SK-N-SH treated with all-trans-retinoic acid at 6 μM for 48 hours (cell line): ENCODE results near the gene DGUOK.

Experiments used
- ARNTL ChIP-seq: fragments of 450-650 bp; formaldehyde crosslinking; IDR thresholded peaks from 2 replicates; pipeline ENCODE4 v1.5.0; 2020; ENCODE audit warnings: low read depth, mild to moderate bottlenecking, moderate library complexity, borderline replicate concordance
- ISL1 ChIP-seq: fragments of 250-450 bp; sonication (Bioruptor Pico); IDR thresholded peaks from 2 replicates; pipeline ENCODE4 v2.1.2; 2022; ENCODE audit warnings: mild to moderate bottlenecking, moderate library complexity
- PATZ1 ChIP-seq: fragments of 250-450 bp; sonication (Bioruptor Pico); IDR thresholded peaks from 2 replicates; pipeline ENCODE4 v1.8.0; 2020; ENCODE audit warnings: mild to moderate bottlenecking, moderate library complexity, borderline replicate concordance
- POU6F1 ChIP-seq: fragments of 250-450 bp; sonication (Bioruptor Pico); IDR thresholded peaks from 2 replicates; pipeline ENCODE4 v1.8.0; 2021; ENCODE audit warnings: low read depth, mild to moderate bottlenecking, moderate library complexity, borderline replicate concordance
- RARB ChIP-seq: fragments of 250-450 bp; sonication (Bioruptor Pico); IDR thresholded peaks from 2 replicates; pipeline ENCODE4 v1.8.0; 2021; ENCODE audit warnings: mild to moderate bottlenecking, moderate library complexity
- SNAI2 ChIP-seq: fragments of 250-450 bp; sonication (Bioruptor Pico); IDR thresholded peaks from 2 replicates; pipeline ENCODE4 v1.5.0; 2020; ENCODE audit warnings: mild to moderate bottlenecking, moderate library complexity
- TCF4 ChIP-seq: fragments of 250-450 bp; sonication (Bioruptor Pico); IDR thresholded peaks from 2 replicates; pipeline ENCODE4 v1.8.0; 2021; ENCODE audit warnings: mild to moderate bottlenecking, moderate library complexity, borderline replicate concordance
- TSHZ2 ChIP-seq: fragments of 250-450 bp; sonication (Bioruptor Pico); IDR thresholded peaks from 2 replicates; pipeline ENCODE4 v1.5.0; 2020; ENCODE audit warnings: mild to moderate bottlenecking, moderate library complexity
- ZFP3 ChIP-seq: fragments of 250-450 bp; sonication (Bioruptor Pico); IDR thresholded peaks from 2 replicates; pipeline ENCODE4 v1.5.0; 2020; ENCODE audit warnings: mild to moderate bottlenecking, moderate library complexity
- ZFP30 ChIP-seq: fragments of 450-650 bp; formaldehyde crosslinking; IDR thresholded peaks from 2 replicates; pipeline ENCODE4 v1.5.0; 2022; ENCODE audit warnings: mild to moderate bottlenecking, moderate library complexity
- ZNF8 ChIP-seq: fragments of 450-650 bp; formaldehyde crosslinking; IDR thresholded peaks from 2 replicates; pipeline ENCODE4 v1.5.0; 2020; ENCODE audit warnings: mild to moderate bottlenecking, moderate library complexity
- TF ChIP-seq, protein P1 (sequence below): fragments of 250-450 bp; sonication (Bioruptor Pico); IDR thresholded peaks from 2 replicates; pipeline ENCODE4 v1.5.1; 2021; ENCODE audit warnings: mild to moderate bottlenecking, moderate library complexity
- TF ChIP-seq, protein P2 (sequence below): fragments of 250-450 bp; sonication (Bioruptor Pico); IDR thresholded peaks from 2 replicates; pipeline ENCODE4 v1.5.1; 2020; ENCODE audit warnings: low read depth, mild to moderate bottlenecking, moderate library complexity

DNA sequence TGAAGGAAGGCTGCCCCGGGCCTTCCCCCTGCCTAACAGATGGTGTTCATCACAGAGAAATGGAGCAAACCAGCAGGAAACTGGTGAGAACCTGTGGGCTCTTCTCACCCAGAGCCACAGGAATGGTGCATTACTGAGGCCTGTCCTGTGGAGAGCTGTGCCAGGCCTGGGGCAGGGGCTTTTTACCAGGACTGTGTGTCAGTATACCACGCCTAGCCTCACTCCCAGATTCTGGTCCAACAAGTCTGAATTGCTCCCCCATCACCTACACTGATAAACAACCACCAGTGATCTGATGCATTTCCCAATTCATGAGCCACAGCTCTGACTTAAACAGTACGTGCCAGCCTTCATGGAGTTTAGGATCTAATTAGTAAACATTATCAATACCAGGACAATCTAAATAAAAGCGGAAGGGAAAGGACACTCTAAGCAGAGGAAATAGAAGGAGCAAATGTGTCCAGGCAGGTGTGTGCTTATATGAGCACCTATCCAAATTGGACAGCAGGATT lies 8.9 kb upstream of the DGUOK start:
- TF ChIP-seq PATZ1 (CRISPR knock-in tag) (no peak), POU6F1 (CRISPR knock-in tag) (no peak), TCF4 (CRISPR knock-in tag) (no peak), ZFP30 (CRISPR knock-in tag) (no peak), RARB (no peak), ARNTL (CRISPR knock-in tag) (no peak), SNAI2 (CRISPR knock-in tag) (no peak), ZFP3 (CRISPR knock-in tag) (no peak), TSHZ2 (CRISPR knock-in tag) (no peak), ZNF8 (CRISPR knock-in tag) (no peak), ISL1 (no peak)
- TF ChIP-seq, protein P1, sequence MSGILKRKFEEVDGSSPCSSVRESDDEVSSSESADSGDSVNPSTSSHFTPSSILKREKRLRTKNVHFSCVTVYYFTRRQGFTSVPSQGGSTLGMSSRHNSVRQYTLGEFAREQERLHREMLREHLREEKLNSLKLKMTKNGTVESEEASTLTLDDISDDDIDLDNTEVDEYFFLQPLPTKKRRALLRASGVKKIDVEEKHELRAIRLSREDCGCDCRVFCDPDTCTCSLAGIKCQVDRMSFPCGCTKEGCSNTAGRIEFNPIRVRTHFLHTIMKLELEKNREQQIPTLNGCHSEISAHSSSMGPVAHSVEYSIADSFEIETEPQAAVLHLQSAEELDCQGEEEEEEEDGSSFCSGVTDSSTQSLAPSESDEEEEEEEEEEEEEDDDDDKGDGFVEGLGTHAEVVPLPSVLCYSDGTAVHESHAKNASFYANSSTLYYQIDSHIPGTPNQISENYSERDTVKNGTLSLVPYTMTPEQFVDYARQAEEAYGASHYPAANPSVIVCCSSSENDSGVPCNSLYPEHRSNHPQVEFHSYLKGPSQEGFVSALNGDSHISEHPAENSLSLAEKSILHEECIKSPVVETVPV (CRISPR knock-in tag) = no peak
- TF ChIP-seq, protein P2, sequence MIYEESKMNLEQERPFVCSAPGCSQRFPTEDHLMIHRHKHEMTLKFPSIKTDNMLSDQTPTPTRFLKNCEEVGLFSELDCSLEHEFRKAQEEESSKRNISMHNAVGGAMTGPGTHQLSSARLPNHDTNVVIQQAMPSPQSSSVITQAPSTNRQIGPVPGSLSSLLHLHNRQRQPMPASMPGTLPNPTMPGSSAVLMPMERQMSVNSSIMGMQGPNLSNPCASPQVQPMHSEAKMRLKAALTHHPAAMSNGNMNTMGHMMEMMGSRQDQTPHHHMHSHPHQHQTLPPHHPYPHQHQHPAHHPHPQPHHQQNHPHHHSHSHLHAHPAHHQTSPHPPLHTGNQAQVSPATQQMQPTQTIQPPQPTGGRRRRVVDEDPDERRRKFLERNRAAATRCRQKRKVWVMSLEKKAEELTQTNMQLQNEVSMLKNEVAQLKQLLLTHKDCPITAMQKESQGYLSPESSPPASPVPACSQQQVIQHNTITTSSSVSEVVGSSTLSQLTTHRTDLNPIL (CRISPR knock-in tag) = no peak
